ENCODE data around the gene GPD2. TPM values are rescaled to one million over a fixed set of nuclear protein-coding genes. Genes with fewer than 3 reads are reported as not detected.

The GPD2 gene
- total and polyA plus RNA-seq, 10 of the 15 experiments (the other 5 are each of a cell fraction or from before 2014, with no cell fraction given), result 10.0 to 73.5 (median 43.4) TPM

DNA sequence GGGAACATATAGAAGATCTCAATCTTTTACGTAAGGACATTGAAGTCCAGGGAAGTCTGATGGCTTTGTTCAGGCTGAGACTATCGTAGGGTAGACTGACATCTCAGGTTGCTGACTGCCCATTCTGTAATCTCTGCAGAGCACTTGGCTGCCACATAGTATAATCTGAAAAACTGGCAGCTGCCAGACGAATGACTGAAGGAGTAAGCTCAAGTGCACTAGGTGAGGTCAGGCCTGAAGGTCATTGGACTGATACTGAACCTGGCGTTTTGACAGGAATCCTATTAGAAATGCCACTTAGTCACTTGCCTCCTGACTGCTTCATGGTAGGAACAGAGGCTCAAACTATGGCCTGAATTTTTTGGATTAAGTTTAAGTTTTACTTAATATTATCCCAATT lies 23.5 kb downstream of the GPD2 start:
- no peaks in the 10 kb centered on the region for H3K27me3 ChIP-seq (replicated peaks in 1 of 2; ENCODE audit: control insufficient read depth in 2 of 2, insufficient read depth in 2 of 2, low read length in 1 of 2)
- no peaks in the 10 kb centered on the region for H3K36me3 ChIP-seq (ENCODE audit: control insufficient read depth in 2 of 2, insufficient read depth in 2 of 2, low read length in 1 of 2)
- TF ChIP-seq HCFC1 (IDR thresholded peaks at IDR 0.05; ENCODE audit: low read length), result no peak
- TF ChIP-seq HSF1 (IDR thresholded peaks at IDR 0.05; ENCODE audit: low read depth, low read length), result no peak
- no peak for TF ChIP-seq TCF7 (IDR thresholded peaks at IDR 0.05; ENCODE audit: borderline replicate concordance)
- no peak for TF ChIP-seq ZBED1 (IDR thresholded peaks at IDR 0.05; ENCODE audit: borderline replicate concordance)
- no peak for TF ChIP-seq PKNOX1 (IDR thresholded peaks at IDR 0.05)
- no peak for TF ChIP-seq RCOR1 (conservative IDR thresholded peaks at IDR 0.05; ENCODE audit: low read depth, low read length)
- no peak for TF ChIP-seq TAF1 (IDR thresholded peaks at IDR 0.05; ENCODE audit: borderline replicate concordance, low read depth, low read length)
- TF ChIP-seq, protein P1, sequence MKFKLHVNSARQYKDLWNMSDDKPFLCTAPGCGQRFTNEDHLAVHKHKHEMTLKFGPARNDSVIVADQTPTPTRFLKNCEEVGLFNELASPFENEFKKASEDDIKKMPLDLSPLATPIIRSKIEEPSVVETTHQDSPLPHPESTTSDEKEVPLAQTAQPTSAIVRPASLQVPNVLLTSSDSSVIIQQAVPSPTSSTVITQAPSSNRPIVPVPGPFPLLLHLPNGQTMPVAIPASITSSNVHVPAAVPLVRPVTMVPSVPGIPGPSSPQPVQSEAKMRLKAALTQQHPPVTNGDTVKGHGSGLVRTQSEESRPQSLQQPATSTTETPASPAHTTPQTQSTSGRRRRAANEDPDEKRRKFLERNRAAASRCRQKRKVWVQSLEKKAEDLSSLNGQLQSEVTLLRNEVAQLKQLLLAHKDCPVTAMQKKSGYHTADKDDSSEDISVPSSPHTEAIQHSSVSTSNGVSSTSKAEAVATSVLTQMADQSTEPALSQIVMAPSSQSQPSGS (IDR thresholded peaks at IDR 0.05; ENCODE audit: low read length), result no peak
- TF ChIP-seq IKZF1 (conservative IDR thresholded peaks at IDR 0.05), result no peak
- no peak for TF ChIP-seq ZNF207 (IDR thresholded peaks at IDR 0.05; ENCODE audit: borderline replicate concordance)
- no peak for TF ChIP-seq IRF3 (IDR thresholded peaks at IDR 0.05)
- TF ChIP-seq E2F4 (IDR thresholded peaks at IDR 0.05; ENCODE audit: low read depth, low read length), result no peak
- TF ChIP-seq CBX5 (IDR thresholded peaks at IDR 0.05; ENCODE audit: low read depth), result no peak
- TF ChIP-seq NBN (IDR thresholded peaks at IDR 0.05), result no peak
- TF ChIP-seq TCF12 (IDR thresholded peaks at IDR 0.05; ENCODE audit: low read depth, low read length), result no peak
- peaks cover 21% of the 10 kb centered on the region for H3K4me1 ChIP-seq (ENCODE audit: control insufficient read depth, insufficient read depth, low read length)
- H3K9ac ChIP-seq (ENCODE audit: control insufficient read depth, insufficient read depth, low read length), result no peak overlapping the region
- H3K4me2 ChIP-seq (ENCODE audit: control insufficient read depth, insufficient read depth), result no peak overlapping the region
- H3K79me2 ChIP-seq (ENCODE audit: control insufficient read depth, insufficient read depth, low read length), result peaks cover 12% of the 10 kb centered on the region
- in situ Hi-C loops (cut with MboI), result no loop called here
- intact Hi-C loops (cut with micrococcal nuclease; ENCODE audit: unreplicated experiment), result no loop called here
- no peak overlapping the region for H3K4me3 ChIP-seq
- H3K27ac ChIP-seq (ENCODE audit: control insufficient read depth, insufficient read depth), result no peak overlapping the region
- 82% methylated on average over 4 of the region's 4 CpGs for WGBS (ENCODE audit: insufficient coverage, insufficient replicate concordance, low lambda C conversion rate, missing lambda C conversion rate)
- ChIA-PET POLR2A (no interaction called here), SMC1A (ENCODE audit: uncharacterized antibody, unreplicated experiment) (interaction anchor here (1.1 to 1.7 kb wide), 5 partner anchors 10 to 21 kb away, joined by 3 to 6 read pairs (median 4); no protein-coding TSS in a partner anchor), RAD21 (ENCODE audit: unreplicated experiment) (interaction anchor here (0.7 kb wide), 1 partner anchor 22 kb away, joined by 3 read pairs; no protein-coding TSS in a partner anchor), CTCF (interaction anchor here (0.6 to 0.7 kb wide), 4 partner anchors 17 to 136 kb away, joined by 3 to 4 read pairs (median 3); no protein-coding TSS in a partner anchor)
- BruUV-seq (replicated peaks), result no TSS peak
- no peaks in the 10 kb centered on the region; the same call in 1 of the 3 replicates for H3K9me3 ChIP-seq (replicated peaks; ENCODE audit: control insufficient read depth, insufficient read depth, low read length)
- H2AFZ ChIP-seq (ENCODE audit: control insufficient read depth, low read depth, low read length), result no peak overlapping the region
- DNase-seq (ENCODE audit: low read depth, low spot score) (no peak), FAIRE-seq (no peak), ATAC-seq (no peak)
- H4K20me1 ChIP-seq (ENCODE audit: control insufficient read depth, insufficient read depth), result no peaks in the 10 kb centered on the region; the same call in 1 of the 2 replicates

Measured in GM12878 (cell line).